SU-DHL-6 (cell line): ENCODE results near the gene TREH.
"Not testable (repeated sequence)": the region's sequence is repeated elsewhere in the genome, so short reads cannot be mapped to it uniquely, and the experiment has no call there.

Source experiments
- H2AFZ ChIP-seq: fragments of 200-600 bp; sonication (generic); 2 replicates; pipeline ENCODE4 v1.6.1; 2014; ENCODE audit warnings: low read depth, mild to moderate bottlenecking, moderate library complexity, mixed read lengths, antibody characterized with exemption, low read length; ENCODE audit not compliant: severe bottlenecking
- H3F3A ChIP-seq: fragments of 200-600 bp; shearing (Covaris generic); 2 replicates; pipeline ENCODE4 v1.6.0; 2016; ENCODE audit warnings: antibody characterized with exemption, mild to moderate bottlenecking; ENCODE audit not compliant: insufficient read depth
- H3K27ac ChIP-seq: fragments of 200-600 bp; sonication (generic); 2 replicates; pipeline ENCODE4 v1.5.1; 2016; ENCODE audit warnings: low read depth, mild to moderate bottlenecking, low read length, moderate library complexity, mixed read lengths
- H3K27me3 ChIP-seq: fragments of 200-600 bp; sonication (generic), shearing (Covaris generic); 2 replicates; pipeline ENCODE4 v1.6.0; 2014; ENCODE audit warnings: mild to moderate bottlenecking, low read length
- H3K36me3 ChIP-seq: fragments of 200-600 bp; sonication (generic); 2 replicates; pipeline ENCODE4 v1.6.1; 2014; ENCODE audit warnings: mild to moderate bottlenecking, low read length, mixed read lengths
- H3K4me2 ChIP-seq: fragments of 300-600, 200-600 bp; shearing (Covaris generic), sonication (generic); 2 replicates; pipeline ENCODE4 v1.6.0; 2014; ENCODE audit warnings: low read length, low read depth, mild to moderate bottlenecking; ENCODE audit not compliant: poor library complexity, severe bottlenecking
- H3K4me3 ChIP-seq: fragments of 200-600 bp; sonication (generic); 2 replicates; pipeline ENCODE4 v1.5.1; 2014; ENCODE audit warnings: antibody characterized with exemption, low read length, mild to moderate bottlenecking, mixed read lengths; ENCODE audit not compliant: insufficient read depth, poor library complexity, severe bottlenecking
- H3K79me2 ChIP-seq: fragments of 200-600 bp; sonication (generic); 2 replicates; pipeline ENCODE4 v1.6.1; 2014; ENCODE audit warnings: mild to moderate bottlenecking, low read length, moderate library complexity; ENCODE audit not compliant: insufficient read depth
- H3K9ac ChIP-seq: fragments of 200-600 bp; sonication (generic); 2 replicates; pipeline ENCODE4 v1.7.0; 2014; ENCODE audit warnings: mild to moderate bottlenecking, low read length
- H3K9me2 ChIP-seq: fragments of 200-600 bp; sonication (generic); replicated peaks from 2 replicates; pipeline ENCODE4 v1.6.1; 2014; ENCODE audit warnings: low read length; ENCODE audit not compliant: insufficient read depth
- H3K9me3 ChIP-seq: fragments of 200-600 bp; sonication (generic); 2 replicates; pipeline ENCODE4 v1.6.1; 2014; ENCODE audit warnings: low read length, mixed read lengths; ENCODE audit not compliant: insufficient read depth
- H4K20me1 ChIP-seq: fragments of 200-600 bp; sonication (generic); 2 replicates; pipeline ENCODE4 v1.6.1; 2014; ENCODE audit warnings: low read depth, mild to moderate bottlenecking, antibody characterized with exemption, low read length, moderate library complexity, mixed read lengths
- CTCF ChIP-seq: fragments of 200-600 bp; sonication (generic); IDR thresholded peaks from one replicate; pipeline ENCODE4 v1.5.1; 2017; ENCODE audit warnings: antibody characterized with exemption, mild to moderate bottlenecking, low read length, moderate library complexity; ENCODE audit not compliant: insufficient read depth, poor library complexity, severe bottlenecking
- EZH2phosphoT487 ChIP-seq: fragments of 200-600 bp; sonication (generic), shearing (Covaris generic); conservative IDR thresholded peaks from 2 replicates; pipeline ENCODE4 v1.6.1; 2018; ENCODE audit warnings: mild to moderate bottlenecking, antibody characterized with exemption, low read length, moderate library complexity, mixed read lengths

TREH gene

GRCh38 chr11:118718562-118718961, 39.1 kb upstream of the TREH start:
- H3K4me2 ChIP-seq, H3K9ac ChIP-seq, H3K79me2 ChIP-seq, H3K27ac ChIP-seq, H3K36me3 ChIP-seq, H3F3A ChIP-seq, H3K4me3 ChIP-seq, H2AFZ ChIP-seq, H3K9me2 ChIP-seq, H3K9me3 ChIP-seq, H3K27me3 ChIP-seq, H4K20me1 ChIP-seq: not testable (repeated sequence)

GRCh38 chr11:118717733-118718132, 38.3 kb upstream of the TREH start:
- H3K27me3 ChIP-seq, H3K36me3 ChIP-seq, H2AFZ ChIP-seq, H3K9ac ChIP-seq, H3K9me3 ChIP-seq, H3K27ac ChIP-seq, H3K9me2 ChIP-seq, H3K79me2 ChIP-seq, H4K20me1 ChIP-seq, H3F3A ChIP-seq, H3K4me2 ChIP-seq, H3K4me3 ChIP-seq: not testable (repeated sequence)

- not testable (repeated sequence) for H3K27me3 ChIP-seq, H3K36me3 ChIP-seq, H3K79me2 ChIP-seq, H3K9me3 ChIP-seq, H3K4me2 ChIP-seq, H4K20me1 ChIP-seq, H2AFZ ChIP-seq, H3K9me2 ChIP-seq, H3K9ac ChIP-seq, H3F3A ChIP-seq, H3K27ac ChIP-seq, H3K4me3 ChIP-seq
Observed at GRCh38 chr11:118717221-118717620, 37.8 kb upstream of the TREH start.

GRCh38 chr11:118715837-118716260, 36.4 kb upstream of the TREH start:
- H3K27me3 ChIP-seq, result no peaks in the 10 kb centered on the region
- no peak overlapping the region for H2AFZ ChIP-seq
- H3K4me2 ChIP-seq, result no peak overlapping the region
- TF ChIP-seq EZH2phosphoT487 (no peak), CTCF (no peak)
- H3K4me3 ChIP-seq, result no peak overlapping the region
- H3K9me3 ChIP-seq, result no peaks in the 10 kb centered on the region
- H4K20me1 ChIP-seq, result no peaks in the 10 kb centered on the region
- no peaks in the 10 kb centered on the region for H3K36me3 ChIP-seq
- H3K9me2 ChIP-seq, result no peaks in the 10 kb centered on the region
- H3K79me2 ChIP-seq, result no peaks in the 10 kb centered on the region
- no peak overlapping the region for H3K27ac ChIP-seq
- H3K9ac ChIP-seq, result no peak overlapping the region
- H3F3A ChIP-seq, result no peaks in the 10 kb centered on the region

- Histone ChIP-seq H3K9me2 (no peaks in the 10 kb centered on the region), H4K20me1 (no peaks in the 10 kb centered on the region), H3K4me2 (no peak overlapping the region), H3K4me3 (no peak overlapping the region), H3K9me3 (no peaks in the 10 kb centered on the region), H3F3A (no peaks in the 10 kb centered on the region), H3K27ac (no peak overlapping the region), H3K79me2 (no peaks in the 10 kb centered on the region), H3K9ac (no peak overlapping the region), H3K27me3 (no peaks in the 10 kb centered on the region), H3K36me3 (no peaks in the 10 kb centered on the region), H2AFZ (no peak overlapping the region)
- no peak for TF ChIP-seq EZH2phosphoT487
Observed at GRCh38 chr11:118715245-118715831, 35.9 kb upstream of the TREH start.
